ENCODE measurements around the gene LYPD6.

Gene LYPD6

DNA sequence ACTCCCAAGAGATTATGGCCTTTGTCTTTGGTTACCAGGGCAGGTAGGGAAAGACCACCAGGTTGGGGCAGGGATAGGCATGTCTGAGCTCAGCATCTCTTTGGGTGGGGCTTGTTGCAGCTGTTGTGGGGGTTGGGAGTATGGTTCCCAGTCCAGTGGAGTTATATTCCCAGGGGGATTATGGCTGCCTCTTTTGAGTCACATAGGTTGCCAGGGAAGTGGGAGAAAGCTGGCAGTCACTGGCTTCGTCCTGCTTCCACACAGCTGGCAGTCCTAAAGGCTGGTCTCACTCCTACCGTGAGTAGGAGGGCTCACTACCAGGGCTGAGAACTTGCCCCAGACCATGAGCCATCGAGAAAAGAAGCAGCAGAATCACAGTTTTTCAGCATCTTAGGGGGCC lies 79.1 kb downstream of the LYPD6 start:
- no peak for DNase-seq (ENCODE audit: low read depth)

DNA sequence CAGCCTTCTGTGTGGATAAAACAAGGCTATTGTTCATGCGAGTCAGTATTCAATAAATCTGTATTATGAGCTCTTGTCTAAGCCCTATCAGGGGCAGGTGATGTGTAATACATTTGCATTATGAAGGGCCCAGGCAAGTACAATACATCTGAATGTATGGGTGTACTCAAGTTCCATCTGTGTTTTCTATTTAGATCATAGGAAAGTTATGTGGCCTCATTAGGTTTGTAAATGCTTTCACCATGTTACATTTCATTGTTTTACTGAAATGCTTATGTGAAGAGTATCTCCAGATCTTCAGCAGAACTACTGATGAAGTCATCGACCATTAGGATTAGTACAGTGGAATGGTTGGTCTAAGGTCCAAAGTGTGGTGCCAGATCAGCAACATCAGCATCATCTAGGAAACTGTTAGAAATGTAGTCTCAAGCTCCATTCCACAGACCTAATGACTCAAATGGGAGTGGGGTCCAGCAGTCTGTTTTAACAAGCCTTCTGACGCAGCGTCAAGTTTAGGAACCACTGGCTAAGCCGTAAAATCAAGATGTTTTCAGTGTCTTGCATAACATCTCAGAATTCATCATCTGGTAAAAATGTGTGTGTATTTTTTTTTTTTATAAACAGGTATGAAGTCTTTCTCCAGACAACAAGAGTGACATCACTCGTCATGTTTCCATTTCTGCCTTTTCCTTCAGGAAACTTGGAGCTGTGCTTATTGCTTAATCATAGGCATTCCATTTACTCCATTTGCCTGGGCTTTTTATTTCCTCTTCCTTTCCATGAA lies 80.5 kb downstream of the LYPD6 start:
- DNase-seq (ENCODE audit: low read depth) = no peak

DNA sequence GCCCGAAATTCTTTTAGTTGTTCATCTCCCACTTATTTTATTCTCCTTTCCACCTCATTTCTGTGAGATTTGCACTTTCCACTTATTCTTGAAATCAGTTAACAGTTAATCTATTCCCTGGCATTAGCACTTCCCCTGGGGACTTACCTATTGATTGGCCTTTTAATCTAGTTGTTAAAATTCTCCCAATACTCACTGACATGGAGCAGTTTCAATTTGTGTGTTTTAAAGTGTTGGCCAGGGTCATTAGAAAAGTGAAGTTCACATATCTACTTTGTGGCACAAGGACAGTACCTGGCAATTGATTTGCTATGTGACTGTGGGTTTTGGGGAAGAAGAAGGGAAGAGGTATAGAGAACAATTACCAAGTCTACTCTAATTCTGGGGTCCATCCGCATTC lies 83.1 kb downstream of the LYPD6 start:
- DNase-seq (ENCODE audit: low read depth) = no peak

DNA sequence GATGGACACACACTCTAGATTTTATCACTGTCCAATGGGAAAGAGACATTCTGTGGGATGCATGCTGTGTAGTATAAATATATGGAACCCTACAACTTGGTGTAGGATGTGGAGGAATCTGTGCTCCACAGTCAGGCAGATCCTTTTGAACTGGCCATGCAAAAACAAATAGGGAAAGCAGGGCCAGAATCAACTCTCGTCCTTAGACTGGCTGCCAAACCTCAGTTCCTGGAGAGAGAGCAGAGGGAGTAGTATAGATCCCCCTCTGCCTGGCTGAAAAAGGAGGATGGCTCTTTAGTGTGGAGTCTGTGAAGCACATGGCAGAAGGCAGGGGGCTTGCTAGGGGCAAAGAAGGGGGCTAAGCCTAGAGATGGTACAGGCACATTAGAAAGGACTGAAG lies 84.7 kb downstream of the LYPD6 start:
- no peak for DNase-seq (ENCODE audit: low read depth)

DNA sequence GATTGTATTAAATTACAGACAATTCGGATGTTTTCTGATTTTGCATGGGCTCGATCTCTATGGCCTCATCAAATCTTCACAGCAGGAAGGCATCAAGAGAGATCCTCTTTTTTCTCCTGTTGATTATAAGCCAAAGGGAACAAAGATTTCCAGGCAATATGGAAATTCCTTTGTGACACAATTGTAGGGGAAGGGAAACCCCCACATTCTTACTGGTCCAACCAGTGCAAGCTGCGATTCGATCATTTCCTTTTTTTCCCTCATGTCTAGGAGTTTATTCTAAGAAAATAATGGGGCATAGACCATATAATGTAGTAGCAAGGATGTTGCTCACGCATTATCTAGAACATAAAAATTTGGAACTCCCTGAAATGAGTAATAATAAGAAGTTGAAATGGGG lies 87.7 kb downstream of the LYPD6 start:
- no peak for DNase-seq (ENCODE audit: low read depth)

DNA sequence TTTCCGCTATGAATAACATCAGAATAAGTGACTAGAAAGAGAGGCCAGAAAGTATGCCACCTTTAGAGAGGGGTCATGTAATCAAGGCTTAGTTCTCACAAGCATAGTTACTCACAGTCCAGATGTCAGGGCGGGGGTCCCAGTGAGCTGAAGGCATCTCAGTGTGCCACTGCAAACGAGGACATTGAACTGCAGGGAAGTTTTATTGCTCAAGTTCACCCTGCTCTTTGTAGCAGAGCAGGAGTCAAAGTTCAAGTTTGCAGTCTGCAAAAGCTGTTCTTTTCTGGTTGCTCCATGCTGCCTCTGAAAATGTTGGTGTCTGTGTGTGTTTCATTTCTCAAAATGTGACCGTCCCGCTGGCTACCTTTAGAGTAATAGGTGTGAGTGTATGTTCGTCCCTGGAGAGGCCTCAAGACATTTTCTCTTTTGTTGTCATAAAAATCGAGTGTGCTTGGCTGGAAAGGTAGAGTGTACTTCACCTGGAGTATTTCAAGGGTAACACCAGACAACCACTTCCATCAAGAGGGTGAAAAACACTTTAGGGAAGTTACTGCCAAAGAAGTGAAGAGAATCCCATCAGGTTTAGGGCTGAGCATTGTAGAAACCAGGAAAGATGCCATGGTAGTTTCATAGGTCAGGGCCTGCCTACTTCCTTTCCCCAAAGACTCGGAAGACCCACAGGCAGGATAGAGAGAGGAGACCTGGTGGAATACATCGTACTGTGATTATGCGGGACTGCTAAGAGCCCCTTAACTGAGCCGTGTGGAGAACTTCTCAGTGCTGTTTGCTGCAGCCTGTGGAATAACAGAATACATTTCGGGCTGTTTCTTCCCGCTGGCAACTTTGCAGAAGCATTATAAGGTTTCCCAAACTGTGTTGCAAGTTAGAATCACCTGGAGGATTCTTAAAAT lies 89.9 kb downstream of the LYPD6 start:
- no peak for DNase-seq (ENCODE audit: low read depth)

DNA sequence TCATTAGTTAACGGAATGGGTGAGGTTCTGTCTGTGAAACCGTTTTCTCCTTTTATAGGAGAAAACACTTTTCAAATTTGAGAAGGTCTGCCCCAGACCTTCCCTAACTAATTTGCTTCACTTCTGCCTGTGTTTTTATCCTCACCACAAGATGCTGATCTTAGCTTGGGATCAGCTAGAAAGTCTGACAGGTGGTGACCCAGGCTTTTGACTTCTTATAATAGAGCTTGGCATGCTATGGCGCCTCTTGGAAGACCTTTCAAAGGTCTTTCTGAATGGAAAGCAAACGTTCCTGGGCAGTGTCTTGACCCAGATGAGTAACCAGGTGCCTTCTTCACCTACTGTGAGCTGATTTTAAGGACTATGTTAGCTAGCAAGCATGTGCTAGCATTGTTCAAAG lies 91.4 kb downstream of the LYPD6 start:
- no peak for DNase-seq (ENCODE audit: low read depth)

DNA sequence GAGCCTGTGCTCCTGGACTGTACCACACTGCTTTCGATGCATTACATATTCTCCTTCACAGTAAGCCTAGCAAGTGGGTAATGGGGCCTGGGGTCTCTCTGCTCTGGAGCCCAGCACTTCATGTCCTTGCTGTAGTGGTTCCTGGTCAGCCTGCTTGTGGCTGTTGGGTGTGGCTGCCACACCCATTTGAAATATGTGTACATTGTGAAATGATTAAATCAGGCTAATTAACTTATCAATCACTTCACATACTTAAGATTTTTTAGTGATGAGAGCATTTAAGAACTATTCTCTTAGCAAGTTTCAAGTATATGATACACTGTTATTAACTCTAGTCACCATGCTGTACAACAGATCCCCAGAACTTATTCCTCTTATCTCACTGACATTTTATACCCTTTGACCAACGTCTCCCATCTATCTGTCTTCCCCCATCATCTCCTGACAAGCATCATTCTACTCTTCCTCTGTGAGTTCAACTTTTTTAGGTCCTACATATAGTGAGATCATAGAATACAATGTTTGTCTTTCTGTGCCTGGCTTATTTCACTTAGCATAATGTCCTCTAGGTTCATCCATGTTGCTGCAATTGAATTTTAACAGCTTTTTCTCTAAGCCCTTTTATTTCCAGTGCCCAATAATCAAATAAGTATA lies 92.1 kb downstream of the LYPD6 start:
- DNase-seq (ENCODE audit: low read depth) = no peak

DNA sequence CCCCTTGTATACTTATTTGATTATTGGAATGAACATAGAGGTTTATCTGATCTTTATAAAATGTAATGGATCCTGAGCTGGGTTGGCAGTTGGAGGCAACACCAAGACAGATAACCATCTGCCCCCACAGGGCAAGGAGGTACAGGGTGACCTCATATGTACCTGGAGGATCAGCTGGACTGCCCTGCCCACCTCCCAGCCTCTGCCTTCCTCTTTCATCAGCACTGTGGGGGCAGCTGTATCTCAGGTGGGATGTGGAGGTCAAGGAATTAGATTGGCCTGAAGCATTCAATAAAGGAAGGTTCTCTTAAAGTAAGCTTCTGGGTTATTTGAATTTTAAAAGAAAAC lies 92.6 kb downstream of the LYPD6 start:
- no peak for DNase-seq (ENCODE audit: low read depth)

DNA sequence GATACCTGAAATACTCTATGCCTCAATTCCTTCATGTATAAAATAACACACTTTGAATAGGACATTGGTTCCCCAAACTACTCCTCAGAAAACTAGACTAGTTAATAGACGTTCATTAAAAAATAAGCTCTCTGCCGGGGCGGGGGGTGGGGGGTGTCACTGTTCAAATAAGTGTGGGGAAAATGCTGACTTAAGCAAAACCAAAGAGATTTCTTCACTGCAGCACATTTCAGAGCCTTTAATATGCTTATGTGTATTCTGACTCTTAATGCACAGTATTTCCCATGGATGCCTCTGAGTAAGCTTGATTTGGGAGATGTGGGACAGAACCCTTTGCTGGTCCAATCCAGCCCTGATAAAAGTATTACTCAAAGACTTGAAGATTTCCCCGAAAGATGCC lies 93.2 kb downstream of the LYPD6 start:
- no peak for DNase-seq (ENCODE audit: low read depth)

DNA sequence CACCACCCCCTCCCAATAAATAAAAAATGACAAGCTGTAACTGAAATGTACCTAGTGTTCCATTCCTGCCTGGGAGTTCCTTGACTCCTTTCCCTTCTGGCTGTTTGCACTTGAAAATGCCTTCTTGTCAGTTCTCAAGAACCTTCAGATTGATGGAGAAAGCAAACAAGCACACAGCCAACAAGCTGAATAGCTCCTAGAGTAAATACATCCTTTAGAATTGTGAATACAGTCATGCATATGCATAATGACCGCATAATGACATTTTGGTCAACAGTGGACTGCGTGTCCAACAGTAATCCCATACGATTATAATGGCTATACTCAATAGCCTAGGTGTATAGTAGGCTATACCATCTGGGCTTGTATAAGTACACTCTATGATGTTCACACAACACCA lies 97.0 kb downstream of the LYPD6 start:
- no peak for DNase-seq (ENCODE audit: low read depth)

DNA sequence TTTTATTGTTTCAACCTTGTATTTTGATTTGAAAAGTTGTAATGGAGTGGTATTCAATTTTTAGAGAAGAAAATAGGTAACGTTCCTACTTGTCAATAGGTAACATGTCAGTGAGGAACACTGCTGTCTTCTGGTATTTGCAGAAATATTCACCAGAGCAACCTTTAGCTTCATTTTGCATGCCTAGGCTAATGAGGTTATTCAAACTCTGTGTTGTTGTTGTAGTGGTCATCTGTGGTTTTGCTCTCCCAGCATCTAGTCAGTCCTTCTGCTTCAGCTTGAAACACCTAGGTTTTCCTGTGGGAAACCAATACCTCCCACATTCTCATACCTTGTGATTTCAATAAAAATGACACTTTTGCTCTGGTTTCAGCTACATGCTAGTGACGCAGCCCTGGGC lies 98.4 kb downstream of the LYPD6 start:
- DNase-seq (ENCODE audit: low read depth) = no peak

DNA sequence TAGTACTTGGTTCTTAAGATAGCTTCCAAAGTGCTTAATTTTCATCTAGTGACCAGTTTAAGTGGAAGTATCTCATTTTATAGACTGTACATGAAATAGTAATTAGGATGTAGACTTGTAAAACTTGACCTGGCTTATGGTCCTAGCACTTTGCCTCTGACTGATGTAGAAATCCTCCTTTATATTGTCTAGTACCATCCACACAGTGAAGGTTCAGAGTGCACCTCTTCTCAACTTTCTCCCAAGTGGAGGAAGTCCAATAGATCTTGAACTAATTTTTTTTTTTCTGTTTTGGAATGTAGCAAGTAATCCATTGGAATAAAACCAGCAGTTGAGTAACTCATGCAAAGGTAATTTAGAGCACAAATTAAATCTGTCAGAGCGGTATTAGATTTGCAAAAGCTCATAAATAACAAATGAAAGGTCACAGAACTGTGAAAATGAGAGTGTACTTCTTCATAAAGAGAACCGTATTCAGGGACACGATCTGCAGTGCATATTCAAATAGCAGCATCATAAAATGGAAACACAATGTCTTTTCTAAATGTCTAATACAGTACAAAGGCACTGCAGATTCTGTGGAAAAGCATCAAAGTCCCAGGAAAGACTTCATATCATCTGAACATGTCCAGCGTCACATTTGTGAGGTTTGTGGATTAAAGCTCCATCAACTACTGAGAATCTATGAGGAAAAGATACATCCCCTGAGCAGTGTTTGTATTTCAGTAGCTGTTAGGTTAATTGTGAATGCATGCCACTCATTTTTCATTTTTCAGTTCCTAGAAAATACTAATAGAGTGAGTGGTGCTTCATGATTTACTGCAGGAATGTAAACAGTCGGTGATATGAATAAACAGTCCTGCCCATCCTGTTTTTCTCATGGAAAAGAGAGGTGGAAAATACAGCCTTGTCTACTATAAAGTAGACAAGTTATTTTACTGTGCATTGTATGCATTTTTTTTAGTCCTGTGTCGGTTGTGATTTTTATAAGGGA lies 100.7 kb downstream of the LYPD6 start:
- DNase-seq (ENCODE audit: low read depth) = no peak

DNA sequence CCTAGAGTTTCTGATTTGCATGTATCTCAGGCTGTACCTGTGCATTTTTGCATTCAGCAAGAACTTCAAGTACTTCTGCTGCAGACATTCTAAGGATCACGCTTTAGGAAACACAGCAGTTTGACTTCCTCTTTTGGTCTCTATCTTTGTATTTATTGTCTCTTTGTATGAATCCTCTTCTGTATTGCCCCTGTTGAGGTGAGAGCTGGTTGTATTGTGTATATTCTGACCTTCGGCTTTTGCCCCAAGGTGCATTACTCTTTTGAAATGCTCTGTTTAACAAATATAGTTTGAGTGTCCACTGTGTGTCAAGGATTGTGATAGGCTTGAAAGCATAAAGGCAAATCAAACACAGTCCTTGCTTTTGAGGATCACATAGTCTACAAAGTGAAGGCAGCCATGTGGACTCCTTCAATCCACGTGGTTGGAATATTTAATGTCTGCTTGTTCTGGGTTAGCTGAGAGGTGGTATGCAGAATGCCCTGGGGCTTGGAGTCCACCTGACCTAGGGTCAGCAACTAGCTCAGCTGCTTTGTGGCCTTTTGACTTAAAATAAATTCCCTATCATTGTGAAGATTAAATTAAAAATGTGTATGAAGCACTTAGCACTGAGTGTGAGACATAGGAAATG lies 108.1 kb downstream of the LYPD6 start:
- no peak for DNase-seq (ENCODE audit: low read depth)

DNA sequence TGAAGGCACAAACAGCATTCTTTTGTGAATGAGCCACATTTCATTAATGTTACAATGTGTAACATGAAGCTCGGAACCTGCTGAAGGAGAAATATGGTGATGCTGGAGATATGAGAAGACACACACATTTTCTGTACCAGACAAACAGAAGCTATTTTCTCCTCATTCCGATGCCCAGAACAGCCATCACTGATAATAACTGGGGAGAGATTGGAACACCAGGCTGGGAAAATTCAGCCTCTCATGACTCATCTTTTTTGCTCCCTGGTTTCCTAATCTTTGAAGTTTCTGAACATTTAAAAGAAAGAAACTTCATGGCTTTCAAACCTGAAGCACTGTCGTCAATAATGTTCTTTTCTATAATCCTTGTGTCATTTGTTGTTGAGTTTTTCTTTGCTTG lies 110.9 kb downstream of the LYPD6 start:
- no peak for DNase-seq (ENCODE audit: low read depth)

DNA sequence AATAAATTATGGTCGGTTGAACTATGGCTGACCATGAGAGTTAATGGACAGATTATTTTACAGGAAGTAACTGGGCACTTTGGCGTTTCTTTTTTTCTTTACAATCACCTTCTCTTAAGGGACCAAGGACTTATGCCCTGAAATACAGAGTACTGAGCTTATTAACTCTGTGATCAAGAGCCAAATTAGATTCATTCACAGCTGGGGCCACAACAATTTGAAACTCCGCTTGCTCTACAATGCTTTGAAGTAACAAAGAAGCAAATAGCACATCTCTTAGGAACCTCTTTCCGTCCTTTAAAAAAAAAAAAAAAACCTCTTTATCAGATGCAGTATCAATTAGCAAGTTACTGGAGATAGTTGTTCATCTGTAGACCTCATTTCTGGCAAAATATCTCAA lies 112.0 kb downstream of the LYPD6 start:
- no peak for DNase-seq (ENCODE audit: low read depth)

DNA sequence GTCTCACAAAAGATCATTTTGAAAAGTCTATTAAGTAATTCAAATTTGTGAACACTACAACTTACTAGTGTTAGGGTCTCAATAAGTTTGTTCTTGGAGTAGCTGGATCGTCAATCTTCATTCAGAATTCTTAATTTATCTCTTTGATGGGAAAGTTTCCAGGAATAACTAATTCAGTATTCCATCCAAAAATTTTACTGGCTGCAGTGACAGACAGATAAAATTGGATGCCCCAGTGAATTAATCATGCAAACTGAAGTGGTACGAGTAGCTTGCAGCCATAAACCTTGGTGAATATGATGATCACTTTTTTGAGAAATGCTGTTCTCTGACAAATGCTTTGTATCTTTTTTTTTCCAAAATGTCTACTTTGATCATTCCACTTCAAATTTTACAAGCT lies 112.8 kb downstream of the LYPD6 start:
- DNase-seq (ENCODE audit: low read depth) = no peak

DNA sequence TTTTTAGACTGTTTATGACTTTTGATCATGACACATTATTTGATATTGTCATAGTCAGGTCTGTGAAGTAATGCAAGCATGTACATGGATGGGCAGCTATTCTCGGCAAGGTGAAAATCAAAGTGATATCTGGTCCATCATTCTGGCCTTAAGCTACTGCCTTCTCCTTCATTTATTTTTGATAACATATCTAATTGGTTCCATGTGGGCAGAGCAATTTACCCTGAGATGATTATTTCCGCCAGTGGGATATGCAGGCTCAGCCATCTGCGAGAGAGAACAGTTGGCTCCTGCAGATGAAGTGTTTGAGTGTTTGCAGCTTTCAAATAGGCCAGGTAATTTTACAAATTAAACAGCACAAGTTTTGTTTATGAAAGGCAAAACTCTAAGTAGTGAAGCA lies 116.4 kb downstream of the LYPD6 start:
- DNase-seq (ENCODE audit: low read depth) = no peak

DNA sequence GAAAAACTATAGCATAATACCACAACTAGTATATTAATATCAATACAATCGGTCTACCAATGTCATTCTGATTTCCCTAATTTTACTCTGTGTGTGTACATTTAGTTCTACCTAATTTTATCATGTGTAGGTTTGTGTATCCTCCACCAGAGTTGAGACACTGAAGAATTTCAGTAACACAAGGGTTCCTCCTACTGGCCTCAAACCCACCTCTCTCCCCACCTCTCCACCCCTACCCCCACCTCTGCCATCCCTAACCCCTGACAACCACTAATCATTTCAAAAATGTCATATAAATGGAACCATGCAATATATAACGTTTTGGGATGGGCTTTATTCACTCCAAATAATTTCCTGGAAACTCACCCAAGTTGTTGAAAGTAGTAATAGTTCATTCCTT lies 117.9 kb downstream of the LYPD6 start:
- no peak for DNase-seq (ENCODE audit: low read depth)

DNA sequence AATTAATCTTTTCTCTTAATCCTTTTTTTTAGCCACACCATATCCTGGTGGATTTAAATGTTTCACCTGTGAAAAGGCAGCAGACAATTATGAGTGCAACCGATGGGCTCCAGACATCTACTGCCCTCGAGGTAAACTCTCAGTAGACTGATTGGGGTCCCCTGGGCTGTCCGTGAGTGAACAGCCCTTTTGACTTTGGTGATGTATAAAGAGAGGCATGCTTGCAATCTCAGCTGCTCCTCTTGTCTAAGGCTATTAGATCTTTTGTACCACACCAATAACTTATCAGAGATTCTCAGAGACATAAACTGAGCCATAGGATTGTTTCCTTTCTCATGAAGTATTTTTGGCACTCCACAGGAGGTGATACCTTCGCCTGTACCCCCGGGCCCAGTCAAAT lies 118.6 kb downstream of the LYPD6 start:
- DNase-seq (ENCODE audit: low read depth) = no peak

DNA sequence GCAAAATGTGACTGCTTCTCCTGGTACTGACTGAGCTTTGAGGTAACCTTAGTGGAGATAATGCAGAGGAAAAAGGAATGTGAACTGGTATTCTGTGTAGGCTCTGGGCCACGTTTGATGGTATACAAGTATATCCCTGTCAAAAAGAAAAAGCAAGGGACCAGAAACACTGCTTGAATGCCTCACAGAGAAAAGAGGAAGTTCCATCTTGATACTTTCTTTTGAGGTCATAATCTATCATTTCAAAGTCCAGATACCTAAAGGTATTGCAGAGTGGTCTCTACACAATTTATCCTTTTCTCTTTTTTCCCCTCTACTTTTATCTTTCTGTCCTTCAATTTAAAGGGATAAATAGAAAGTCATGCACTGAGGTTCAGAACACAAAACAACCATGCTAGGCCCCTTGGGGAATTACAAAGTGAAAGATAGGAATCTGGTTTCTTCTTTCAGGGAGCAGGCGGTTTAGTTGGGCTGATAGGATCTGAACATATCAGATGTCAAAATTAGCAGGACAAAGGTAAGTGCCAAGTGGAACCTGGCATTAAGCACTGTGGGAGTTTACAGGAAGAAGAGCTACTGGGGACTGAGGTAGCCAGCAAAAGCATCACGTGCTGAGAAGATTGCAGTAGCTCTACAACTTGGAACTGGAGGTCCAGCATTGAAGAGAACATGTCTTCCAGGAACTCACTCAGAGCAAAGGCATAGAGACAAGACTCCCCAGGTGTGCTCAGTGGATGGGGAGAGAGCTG lies 121.2 kb downstream of the LYPD6 start:
- no peak for DNase-seq (ENCODE audit: low read depth)

All from stimulated activated CD4-positive, alpha-beta T cell treated with anti-CD3 and anti-CD28 coated beads, Interleukin-2, amount 100 ng/mL, for 4 hours (primary cell).